Caco-2 (cell line): ENCODE results near the gene CNIH3. TPM values are rescaled to one million over a fixed set of nuclear protein-coding genes. Genes with fewer than 3 reads are reported as not detected.
A peak's percentile ranks its signal among the peaks of the same experiment; 100 is the strongest.
"Not testable (repeated sequence)": the region's sequence is repeated elsewhere in the genome, so short reads cannot be mapped to it uniquely, and the experiment has no call there.

Experiments used
- Bru-seq: library from RNA; stranded (reverse); fragments of 400-500 nt; gene quantifications from one replicate; lab custom pipeline; 2021; lab: Mats Ljungman, UMichigan
- BruChase-seq, 2 experiments: library from RNA; stranded (reverse); fragments of 400-500 nt; gene quantifications; one replicate each; lab custom pipeline; 2021; lab: Mats Ljungman, UMichigan
- BruUV-seq: library from RNA; stranded (reverse); fragments of 400-500 nt; replicated peaks from 2 replicates; lab custom pipeline; 2021; lab: Mats Ljungman, UMichigan
- CTCF ChIA-PET: fragments of 300-600 bp; sonication (Branson Sonifier 250); formaldehyde crosslinking; loops from one replicate; lab custom pipeline; 2022; ENCODE audit warnings: antibody characterized with exemption; lab: Charles Lee
- POLR2A ChIA-PET: fragments of 300-600 bp; sonication (Branson Sonifier 250); formaldehyde crosslinking; loops from one replicate; lab custom pipeline; 2022; ENCODE audit warnings: antibody characterized with exemption; lab: Charles Lee
- DNase-seq, 2 experiments: peaks; one replicate each; pipeline versions ENCODE4 v3.0.0 to v3.0.0-alpha.2; 2020 to 2022
- H3K27me3 ChIP-seq: replicated peaks from 2 replicates; pipeline ENCODE4 v1.6.0; 2011; ENCODE audit warnings: low read length; ENCODE audit not compliant: control insufficient read depth, insufficient read depth
- H3K36me3 ChIP-seq: 2 replicates; pipeline ENCODE4 v1.5.1; 2011; ENCODE audit warnings: low read length; ENCODE audit not compliant: control insufficient read depth, insufficient read depth
- H3K4me1 ChIP-seq: fragments of 250-450 bp; sonication (Bioruptor Pico); 2 replicates; pipeline ENCODE4 v1.5.1; 2020; ENCODE audit warnings: mild to moderate bottlenecking
- H3K4me3 ChIP-seq: 2 replicates; pipeline ENCODE4 v1.5.1; 2011; ENCODE audit warnings: low read depth, mild to moderate bottlenecking, control low read depth, low read length
- H3K9me3 ChIP-seq: fragments of 250-450 bp; sonication (Bioruptor Pico); 2 replicates; pipeline ENCODE4 v1.5.1; 2020; ENCODE audit warnings: mild to moderate bottlenecking, moderate library complexity
- H3K27ac Mint-ChIP-seq: one replicate; pipeline ENCODE4 v1.8.0; 2022; ENCODE audit warnings: mixed read lengths; ENCODE audit not compliant: unreplicated experiment
- H3K27me3 Mint-ChIP-seq: one replicate; pipeline ENCODE4 v1.8.0; 2022; ENCODE audit warnings: mixed read lengths; ENCODE audit not compliant: insufficient read depth, unreplicated experiment
- H3K36me3 Mint-ChIP-seq: one replicate; pipeline ENCODE4 v1.8.0; 2022; ENCODE audit warnings: mild to moderate bottlenecking, mixed read lengths; ENCODE audit not compliant: insufficient read depth, unreplicated experiment
- H3K4me1 Mint-ChIP-seq: one replicate; pipeline ENCODE4 v1.8.0; 2022; ENCODE audit warnings: low read depth, mixed read lengths; ENCODE audit not compliant: unreplicated experiment
- H3K4me3 Mint-ChIP-seq: one replicate; pipeline ENCODE4 v1.8.0; 2022; ENCODE audit warnings: mild to moderate bottlenecking, moderate library complexity, mixed read lengths; ENCODE audit not compliant: unreplicated experiment
- H3K9me3 Mint-ChIP-seq: one replicate; pipeline ENCODE4 v1.8.0; 2022; ENCODE audit warnings: mixed read lengths; ENCODE audit not compliant: unreplicated experiment
- intact Hi-C: fragments of 100-400 bp; cut with micrococcal nuclease; formaldehyde crosslinking; loops from one replicate; pipeline ENCODE4 v1.10.0; 2022; ENCODE audit not compliant: unreplicated experiment
- long read RNA-seq: library from polyadenylated mRNA; stranded (forward); transcript quantifications from one replicate; pipeline ENCODE4 v2.0.0, GENCODE V29; 2022
- total RNA-seq: library from RNA; stranded (reverse); gene quantifications from 2 replicates; pipeline ENCODE4 v1.2.3, GENCODE V29; 2022
- TF ChIP-seq, protein P1 (sequence below), 2 experiments: fragments of 200-600 bp in 1 of 2; IDR thresholded peaks; 1 replicate in 1 of 2; 2 replicates in 1 of 2; pipeline versions ENCODE4 v1.5.1 to v1.8.0; 2011 to 2022; ENCODE audit warnings: antibody characterized with exemption in 1 of 2, control low read depth in 1 of 2, inconsistent platforms in 1 of 2, low read depth in 1 of 2, low read length in 1 of 2, mild to moderate bottlenecking in 1 of 2, moderate library complexity in 1 of 2; ENCODE audit not compliant: insufficient read depth in 1 of 2, severe bottlenecking in 1 of 2, unreplicated experiment in 1 of 2

Gene CNIH3
- 1.3 and 2.2 TPM in 2 replicates for total RNA-seq
- percentile 26 among the genes with signal in this experiment for Bru-seq, nascent RNA
- percentile 27 among the genes with signal in this experiment for BruChase-seq, experiment 1, labeled RNA remaining after a 2-hour chase
- percentile 25 among the genes with signal in this experiment for BruChase-seq, experiment 2, labeled RNA remaining after a 6-hour chase
- long read RNA-seq: 0 reads

DNA sequence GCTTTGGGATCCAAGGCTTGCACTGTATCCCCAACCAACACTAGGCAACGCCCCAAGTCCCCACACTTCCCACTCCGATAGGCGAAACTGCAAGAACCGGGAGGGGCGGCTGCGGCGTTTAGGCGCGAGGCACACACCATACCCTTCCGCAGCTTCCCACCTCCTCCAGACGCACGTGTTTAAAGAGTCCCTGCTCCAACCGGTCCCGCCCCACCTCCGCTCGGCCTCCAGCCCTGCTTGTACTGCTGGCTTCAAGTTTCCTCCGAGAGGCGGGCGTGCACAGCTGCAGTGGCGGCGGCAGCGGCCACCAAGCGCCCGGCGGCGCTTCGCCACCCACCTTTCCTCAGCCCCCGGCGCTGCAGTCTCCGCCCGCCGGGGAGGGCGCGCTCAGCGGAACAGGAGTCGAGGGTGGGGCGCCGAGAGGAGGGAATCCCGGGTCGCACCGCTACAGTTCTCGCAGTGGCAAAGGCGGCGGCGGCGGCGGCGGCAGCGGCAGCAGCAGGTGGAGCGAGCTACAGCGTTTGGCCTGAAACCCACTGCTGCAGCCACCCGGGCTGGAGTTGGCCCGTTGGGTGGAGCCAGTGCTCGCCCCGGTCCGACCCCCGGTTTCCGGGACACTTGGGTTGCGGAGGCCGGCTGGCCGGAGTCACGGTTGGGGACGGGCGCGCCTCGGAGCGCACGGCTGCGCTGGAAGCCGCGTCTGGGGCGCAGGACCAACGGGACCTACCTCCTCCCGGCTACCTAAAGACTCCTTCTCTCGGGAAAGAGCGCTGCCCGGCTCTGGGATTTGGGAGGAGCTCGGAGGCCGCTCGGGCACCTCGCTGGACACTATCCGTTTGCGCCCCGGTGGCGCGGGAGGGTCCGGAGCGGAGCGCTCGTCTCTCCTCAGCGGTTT, at the start of gene CNIH3:
Gene CNIH3 (plus strand): TSS at position 457 of the 895 bp plus-strand sequence. CDS start 858 bp downstream, outside the sequence.
- Histone ChIP-seq H3K4me3 (peak within 1 kb of the TSS; percentile 62), H3K27me3 (no peaks in the 10 kb centered on the region; the same call in none of the 2 replicates), H3K36me3 (no peaks in the 10 kb centered on the region), H3K9me3 (peaks cover 3% of the 10 kb centered on the region; the same call in 1 of the 2 replicates), H3K4me1 (peaks cover 16% of the 10 kb centered on the region; the same call in 1 of the 2 replicates)
- TF ChIP-seq, protein P1, sequence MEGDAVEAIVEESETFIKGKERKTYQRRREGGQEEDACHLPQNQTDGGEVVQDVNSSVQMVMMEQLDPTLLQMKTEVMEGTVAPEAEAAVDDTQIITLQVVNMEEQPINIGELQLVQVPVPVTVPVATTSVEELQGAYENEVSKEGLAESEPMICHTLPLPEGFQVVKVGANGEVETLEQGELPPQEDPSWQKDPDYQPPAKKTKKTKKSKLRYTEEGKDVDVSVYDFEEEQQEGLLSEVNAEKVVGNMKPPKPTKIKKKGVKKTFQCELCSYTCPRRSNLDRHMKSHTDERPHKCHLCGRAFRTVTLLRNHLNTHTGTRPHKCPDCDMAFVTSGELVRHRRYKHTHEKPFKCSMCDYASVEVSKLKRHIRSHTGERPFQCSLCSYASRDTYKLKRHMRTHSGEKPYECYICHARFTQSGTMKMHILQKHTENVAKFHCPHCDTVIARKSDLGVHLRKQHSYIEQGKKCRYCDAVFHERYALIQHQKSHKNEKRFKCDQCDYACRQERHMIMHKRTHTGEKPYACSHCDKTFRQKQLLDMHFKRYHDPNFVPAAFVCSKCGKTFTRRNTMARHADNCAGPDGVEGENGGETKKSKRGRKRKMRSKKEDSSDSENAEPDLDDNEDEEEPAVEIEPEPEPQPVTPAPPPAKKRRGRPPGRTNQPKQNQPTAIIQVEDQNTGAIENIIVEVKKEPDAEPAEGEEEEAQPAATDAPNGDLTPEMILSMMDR (IDR thresholded peaks at IDR 0.05; ENCODE audit: insufficient read depth in 1 of 2, low read depth in 1 of 2, low read length in 1 of 2, severe bottlenecking in 1 of 2, unreplicated experiment in 1 of 2): no peak
- Mint-ChIP-seq H3K9me3 (no peaks in the 10 kb centered on the region), H3K27ac (no peak within 1 kb of the TSS), H3K4me3 (peak within 1 kb of the TSS; percentile 80), H3K4me1 (peaks cover 7% of the 10 kb centered on the region), H3K27me3 (peaks cover 7% of the 10 kb centered on the region), H3K36me3 (no peaks in the 10 kb centered on the region)
- ChIA-PET POLR2A (no interaction called here), CTCF (interaction anchor here (1.1 to 1.9 kb wide), 2 partner anchors 28 to 306 kb away, joined by 4 to 7 read pairs; no protein-coding TSS in a partner anchor)
- peak; percentile 79 to 82 for DNase-seq
- BruUV-seq: no TSS peak
- intact Hi-C loops: loop anchor here (5.0 kb wide), 1 partner anchor 89 kb away; no protein-coding TSS in a partner anchor

DNA sequence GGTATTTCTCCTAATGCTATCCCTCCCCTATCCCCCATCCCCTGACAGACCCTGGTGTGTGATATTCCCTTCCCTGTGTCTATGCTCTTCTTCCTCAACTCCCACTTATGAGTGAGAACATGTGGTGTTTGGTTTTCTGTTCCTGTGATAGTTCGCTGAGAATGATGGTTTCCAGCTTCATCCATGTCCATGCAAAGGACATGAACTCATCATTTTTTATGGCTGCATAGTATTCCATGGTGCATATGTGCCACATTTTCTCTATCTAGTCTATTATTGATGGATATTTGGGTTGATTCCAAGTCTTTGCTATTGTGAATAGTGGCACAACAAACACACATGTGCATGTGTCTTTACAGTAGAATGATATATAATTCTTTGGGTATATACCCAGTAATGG, 49.6 kb upstream of the CNIH3 start:
- H3K9me3 Mint-ChIP-seq, H3K27me3 ChIP-seq, H3K36me3 ChIP-seq, CTCF ChIA-PET, H3K4me1 Mint-ChIP-seq, H3K4me3 ChIP-seq, H3K9me3 ChIP-seq, H3K27me3 Mint-ChIP-seq, POLR2A ChIA-PET, DNase-seq, H3K4me3 Mint-ChIP-seq, H3K4me1 ChIP-seq, BruUV-seq, H3K36me3 Mint-ChIP-seq, H3K27ac Mint-ChIP-seq, intact Hi-C loops: not testable (repeated sequence)

DNA sequence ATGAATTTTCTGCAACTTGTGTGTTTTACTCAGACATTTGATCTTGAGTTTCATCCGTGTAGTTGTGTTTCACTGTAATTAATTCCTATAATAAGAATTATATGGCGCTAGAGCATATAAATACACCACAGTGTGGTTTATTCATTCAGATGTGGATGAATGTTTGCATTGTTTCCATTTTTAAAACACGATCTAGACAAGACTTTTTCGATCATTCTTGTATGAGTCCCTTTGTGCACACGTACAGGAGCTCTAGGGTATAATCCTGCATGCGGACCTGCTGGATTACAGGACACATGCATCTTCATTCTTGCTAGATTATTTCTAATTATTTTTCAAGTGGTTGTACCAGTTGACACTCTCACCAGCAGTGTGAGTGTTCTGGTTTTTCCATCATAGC, 46.8 kb upstream of the CNIH3 start:
- ChIA-PET POLR2A (no interaction called here), CTCF (no interaction called here)
- intact Hi-C loops: no loop called here
- Histone ChIP-seq H3K4me1 (no peaks in the 10 kb centered on the region), H3K4me3 (no peak overlapping the region), H3K27me3 (no peaks in the 10 kb centered on the region), H3K9me3 (no peaks in the 10 kb centered on the region; the same call in 1 of the 2 replicates), H3K36me3 (no peaks in the 10 kb centered on the region)
- BruUV-seq: no TSS peak
- TF ChIP-seq, protein P1 (IDR thresholded peaks at IDR 0.05; ENCODE audit: insufficient read depth in 1 of 2, low read depth in 1 of 2, low read length in 1 of 2, severe bottlenecking in 1 of 2, unreplicated experiment in 1 of 2): no peak
- Mint-ChIP-seq H3K4me1 (peaks cover 8% of the 10 kb centered on the region), H3K27ac (no peak overlapping the region), H3K9me3 (no peaks in the 10 kb centered on the region), H3K4me3 (no peak overlapping the region), H3K27me3 (peaks cover 6% of the 10 kb centered on the region), H3K36me3 (no peaks in the 10 kb centered on the region)
- DNase-seq: no peak

DNA sequence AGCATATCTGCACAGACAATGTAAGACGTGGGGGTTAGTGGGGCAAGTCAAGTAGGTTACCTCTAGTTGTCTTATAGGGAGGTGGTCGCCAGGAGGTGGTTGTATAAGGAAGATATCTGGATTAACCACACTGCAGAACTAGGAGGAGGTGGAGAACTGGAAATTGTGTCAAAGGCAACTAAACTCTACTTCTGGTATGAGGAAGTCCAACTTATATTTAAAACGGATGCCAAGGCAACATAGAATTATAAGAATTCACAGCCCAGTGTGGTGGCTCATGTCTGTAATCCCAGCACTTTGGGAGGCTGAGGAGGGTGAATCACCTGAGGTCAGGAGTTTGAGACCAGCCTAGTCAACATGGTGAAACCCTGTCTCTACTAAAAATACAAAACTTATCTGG, 44.1 kb upstream of the CNIH3 start:
- H3K27me3 ChIP-seq, H3K4me3 ChIP-seq, DNase-seq, intact Hi-C loops, H3K36me3 Mint-ChIP-seq, POLR2A ChIA-PET, H3K27me3 Mint-ChIP-seq, H3K9me3 Mint-ChIP-seq, H3K4me1 Mint-ChIP-seq, H3K9me3 ChIP-seq, H3K4me1 ChIP-seq, H3K4me3 Mint-ChIP-seq, H3K27ac Mint-ChIP-seq, H3K36me3 ChIP-seq, BruUV-seq: not testable (repeated sequence)
- CTCF ChIA-PET: interaction anchor here (0.7 kb wide), 1 partner anchor 1625 kb away, joined by 11 read pairs; no protein-coding TSS in a partner anchor
